GM19043 (cell line): Measurements from ENCODE around the gene CCZ1B.
A peak's percentile ranks its signal among the peaks of the same experiment; 100 is the strongest.
"Not testable (repeated sequence)": the region's sequence is repeated elsewhere in the genome, so short reads cannot be mapped to it uniquely, and the experiment has no call there.

Source experiments
- ATAC-seq: cut with Tn5 transposase; IDR thresholded peaks from one replicate; pipeline ENCODE4 v1.9.1; 2021; ENCODE audit warnings: low read depth; ENCODE audit not compliant: unreplicated experiment

CCZ1B gene

DNA sequence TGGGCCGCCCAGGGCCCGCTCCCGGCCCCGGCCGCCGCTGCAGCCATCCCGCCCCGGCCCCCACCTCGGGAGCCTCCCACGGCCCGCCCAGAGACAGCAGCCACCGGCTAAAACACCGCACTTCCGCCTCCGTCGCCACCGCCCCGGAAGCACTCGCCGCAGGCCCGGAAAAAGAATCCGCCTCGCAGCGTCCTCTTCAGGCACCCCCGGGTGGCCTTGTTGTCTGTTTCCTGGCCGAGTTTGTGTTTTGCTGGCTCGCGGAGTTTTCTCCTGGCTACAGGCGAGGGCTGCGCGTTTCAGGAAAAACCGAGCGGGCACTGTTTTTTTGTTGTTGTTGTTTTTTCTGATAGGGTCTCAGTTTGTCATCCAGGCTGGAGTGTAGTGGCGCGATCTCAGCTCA lies at the start of gene CCZ1B:
CCZ1B (minus strand) TSS at position 125 of the 400 bp plus-strand sequence; CDS start at position 47, 78 bp downstream.
- ATAC-seq, result peak; percentile 98

DNA sequence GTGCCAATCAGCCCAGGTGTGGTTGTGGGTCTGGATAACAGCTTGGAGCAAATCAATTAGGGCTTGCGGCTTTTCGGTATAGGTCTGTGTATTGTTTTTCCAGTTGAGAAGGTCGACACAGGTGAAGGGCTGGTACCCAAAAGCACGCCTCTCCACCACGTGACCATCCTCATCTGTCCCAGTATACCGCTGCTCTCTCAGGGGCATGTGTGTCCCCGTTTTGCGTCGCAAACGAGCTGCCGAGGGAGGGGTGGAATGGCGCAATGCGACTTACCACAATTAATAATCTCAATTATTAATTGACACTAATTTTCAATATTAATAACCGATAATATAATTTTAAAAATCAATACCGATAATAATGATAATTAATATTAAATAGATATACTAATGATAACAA lies 48.9 kb upstream of the CCZ1B start:
- ATAC-seq, result not testable (repeated sequence)

DNA sequence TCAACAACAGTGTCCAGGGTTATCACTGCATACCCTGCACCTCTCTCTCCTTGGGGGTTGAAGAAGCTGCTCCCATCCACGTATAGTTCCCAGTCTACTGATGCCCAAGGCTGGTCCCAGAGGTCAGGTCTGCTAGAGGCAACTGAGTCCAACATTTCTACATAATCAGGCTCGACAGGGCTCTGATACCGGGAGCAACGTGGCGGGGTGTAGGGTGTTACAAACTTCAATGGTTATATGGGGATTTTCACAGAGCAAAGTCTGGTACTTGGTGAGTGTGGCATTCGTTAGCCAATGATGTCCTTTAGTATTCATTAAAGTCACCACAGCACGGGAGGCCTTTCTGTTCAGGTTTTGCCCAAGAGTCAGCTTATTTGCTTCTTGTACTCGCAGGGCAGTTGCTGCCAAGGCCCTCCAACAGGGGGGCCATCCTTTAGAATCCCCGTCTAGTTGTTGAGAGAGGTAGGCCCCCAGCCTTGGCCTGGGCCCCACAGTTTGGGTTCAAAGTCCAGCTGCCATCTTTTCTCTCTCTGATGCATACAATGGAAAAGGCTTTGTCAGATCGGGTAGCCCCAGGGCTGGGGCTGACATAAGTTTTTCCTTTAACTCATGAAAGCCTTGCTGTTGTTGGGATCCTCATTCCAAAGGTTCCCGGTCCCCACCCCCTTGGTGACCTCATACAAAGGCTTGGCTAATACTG lies 46.3 kb upstream of the CCZ1B start:
- ATAC-seq, result not testable (repeated sequence)

DNA sequence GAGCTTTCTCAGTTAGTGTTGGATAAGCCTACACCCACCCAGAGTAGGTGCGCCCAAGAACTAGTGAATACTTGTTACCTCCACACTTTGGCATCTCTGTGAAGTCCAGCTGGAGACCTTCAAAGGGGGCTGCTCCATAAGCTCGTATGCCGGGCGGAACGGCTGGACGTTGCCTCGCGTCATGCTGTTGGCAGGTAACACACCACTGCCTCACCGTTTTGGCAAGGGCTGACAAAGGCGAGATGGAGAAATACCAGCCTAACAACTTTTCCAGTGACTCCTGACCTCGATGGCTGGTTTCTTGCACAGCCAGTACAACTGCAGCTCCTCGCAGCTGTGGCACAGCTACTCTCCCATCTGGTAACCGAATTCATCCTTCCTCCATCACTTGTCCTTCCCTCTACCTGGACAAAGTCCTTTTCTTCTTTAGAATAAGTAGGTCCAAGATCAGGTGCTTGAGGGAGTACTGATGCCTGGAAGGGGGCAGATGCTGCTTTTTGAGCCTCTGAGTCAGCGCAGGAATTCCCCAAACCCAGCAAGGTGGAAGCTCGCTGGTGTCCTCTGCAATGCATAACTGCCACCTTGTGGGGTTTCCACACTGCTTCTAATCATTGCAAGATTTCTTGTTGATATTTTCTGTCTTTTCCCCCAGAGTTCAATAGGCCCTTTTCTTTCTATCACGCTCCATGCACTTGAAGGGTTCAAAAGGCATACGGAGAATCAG lies 45.5 kb upstream of the CCZ1B start:
- ATAC-seq, result not testable (repeated sequence)

DNA sequence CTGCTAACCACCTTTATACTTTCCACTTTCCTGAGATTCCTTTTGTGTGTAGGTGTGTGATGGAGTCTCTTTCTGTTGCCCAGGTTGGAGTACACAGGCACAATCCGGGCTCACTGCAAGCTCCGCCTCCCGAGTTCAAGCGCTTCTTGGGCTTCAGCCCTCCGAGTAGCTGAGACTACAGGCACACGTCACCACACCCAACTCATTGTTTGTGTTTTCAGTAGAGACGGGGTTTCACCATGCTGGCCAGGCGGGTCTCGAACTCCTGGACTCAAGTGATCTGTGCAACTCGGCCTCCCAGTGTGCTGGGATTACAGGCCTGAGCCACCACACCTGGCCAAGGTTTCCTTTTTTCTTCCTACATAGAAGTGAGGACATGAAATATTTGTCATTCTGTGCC lies 38.7 kb upstream of the CCZ1B start:
- not testable (repeated sequence) for ATAC-seq

DNA sequence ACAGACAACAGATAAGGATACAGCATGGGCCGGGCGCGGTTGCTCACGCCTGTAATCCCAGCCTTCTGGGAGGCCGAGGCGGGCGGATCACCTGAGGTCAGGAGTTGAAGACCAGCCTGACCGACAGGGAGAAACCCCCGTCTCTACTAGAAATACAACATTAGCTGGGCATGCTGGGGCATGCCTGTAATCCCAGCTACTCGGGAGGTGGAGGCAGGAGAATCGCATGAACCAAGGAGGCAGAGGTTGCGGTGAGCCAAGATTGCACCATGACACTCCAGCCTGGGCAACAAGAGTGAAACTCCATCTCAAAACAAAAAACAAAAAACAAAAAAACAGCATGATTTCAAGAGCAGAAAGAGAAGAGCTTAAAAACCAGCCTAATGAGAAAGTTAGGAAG lies 38.1 kb upstream of the CCZ1B start:
- not testable (repeated sequence) for ATAC-seq

DNA sequence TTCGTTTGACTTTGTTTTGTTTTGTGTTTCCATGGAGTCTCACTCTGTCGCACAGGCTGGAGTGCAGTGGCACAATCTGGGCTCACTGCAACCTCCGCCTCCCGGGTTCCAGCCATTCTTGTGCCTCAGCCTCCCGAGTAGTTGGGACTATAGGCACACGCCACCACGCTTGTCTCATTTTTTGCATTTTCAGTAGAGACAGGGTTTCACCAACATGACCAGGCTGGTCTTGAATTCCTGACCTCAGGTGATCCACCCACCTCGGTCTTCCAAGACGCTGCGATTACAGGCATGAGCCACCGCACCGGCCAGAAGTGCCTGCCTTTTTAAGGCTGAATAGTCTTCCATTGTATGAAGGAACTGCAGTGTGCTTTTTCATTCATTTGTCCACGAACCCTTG lies 36.8 kb upstream of the CCZ1B start:
- ATAC-seq, result not testable (repeated sequence)

DNA sequence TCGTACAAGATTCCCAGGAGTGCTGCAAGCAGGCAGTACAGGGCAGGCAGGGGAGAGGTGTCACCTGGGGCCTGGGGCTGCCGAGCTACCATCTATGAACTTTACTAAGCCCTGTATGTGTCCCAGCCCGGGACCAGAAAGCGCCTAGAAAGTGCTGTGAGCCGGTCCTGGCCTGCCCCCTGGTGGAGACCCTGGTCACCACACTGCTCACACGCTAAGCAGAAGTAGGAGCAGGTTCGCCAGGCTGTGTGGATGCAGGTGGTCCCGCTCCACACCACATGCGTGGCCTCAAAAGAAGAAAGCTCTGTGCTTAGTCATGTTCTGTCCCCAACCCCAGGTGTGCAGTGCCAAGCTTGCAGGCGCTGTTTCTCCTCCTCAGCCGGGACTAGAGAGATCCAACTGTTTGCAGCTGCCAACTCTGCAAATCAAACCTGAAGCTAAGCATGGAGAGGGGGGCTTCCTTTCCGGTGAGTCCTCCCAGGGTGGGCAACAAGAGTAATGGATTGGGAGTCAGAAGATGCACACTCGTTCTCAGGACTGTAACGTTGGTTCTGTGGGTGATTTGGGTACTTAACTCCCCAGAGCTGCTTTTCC lies 31.7 kb upstream of the CCZ1B start:
- ATAC-seq, result not testable (repeated sequence)

DNA sequence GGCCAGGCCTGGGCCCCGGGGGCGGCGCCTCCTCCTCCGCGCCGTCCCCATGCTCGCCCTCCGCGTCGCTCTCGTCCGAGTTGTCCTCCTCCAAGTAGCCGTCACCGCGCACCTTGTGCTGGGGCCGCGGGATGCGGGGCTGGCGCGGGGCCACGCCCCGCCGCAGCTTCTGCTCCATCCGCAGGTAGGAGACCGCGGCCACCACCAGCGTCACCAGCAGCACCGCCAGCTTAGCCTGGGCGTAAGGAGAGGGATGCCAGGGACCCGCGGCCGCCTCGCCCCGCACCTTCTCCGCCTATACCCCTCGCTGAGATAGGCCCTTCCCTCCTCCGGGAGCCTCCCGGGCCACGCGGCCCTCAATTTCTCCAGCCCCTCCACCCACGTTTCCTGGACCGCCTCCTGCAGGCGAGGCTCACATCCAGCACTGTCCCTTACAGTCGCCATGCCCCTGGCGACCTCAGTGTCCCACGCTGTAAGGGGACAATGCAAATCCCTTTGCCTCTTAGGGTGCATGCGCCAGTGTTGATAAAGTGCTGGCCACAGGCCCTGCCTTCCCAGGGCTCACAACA lies 29.6 kb upstream of the CCZ1B start:
- not testable (repeated sequence) for ATAC-seq

DNA sequence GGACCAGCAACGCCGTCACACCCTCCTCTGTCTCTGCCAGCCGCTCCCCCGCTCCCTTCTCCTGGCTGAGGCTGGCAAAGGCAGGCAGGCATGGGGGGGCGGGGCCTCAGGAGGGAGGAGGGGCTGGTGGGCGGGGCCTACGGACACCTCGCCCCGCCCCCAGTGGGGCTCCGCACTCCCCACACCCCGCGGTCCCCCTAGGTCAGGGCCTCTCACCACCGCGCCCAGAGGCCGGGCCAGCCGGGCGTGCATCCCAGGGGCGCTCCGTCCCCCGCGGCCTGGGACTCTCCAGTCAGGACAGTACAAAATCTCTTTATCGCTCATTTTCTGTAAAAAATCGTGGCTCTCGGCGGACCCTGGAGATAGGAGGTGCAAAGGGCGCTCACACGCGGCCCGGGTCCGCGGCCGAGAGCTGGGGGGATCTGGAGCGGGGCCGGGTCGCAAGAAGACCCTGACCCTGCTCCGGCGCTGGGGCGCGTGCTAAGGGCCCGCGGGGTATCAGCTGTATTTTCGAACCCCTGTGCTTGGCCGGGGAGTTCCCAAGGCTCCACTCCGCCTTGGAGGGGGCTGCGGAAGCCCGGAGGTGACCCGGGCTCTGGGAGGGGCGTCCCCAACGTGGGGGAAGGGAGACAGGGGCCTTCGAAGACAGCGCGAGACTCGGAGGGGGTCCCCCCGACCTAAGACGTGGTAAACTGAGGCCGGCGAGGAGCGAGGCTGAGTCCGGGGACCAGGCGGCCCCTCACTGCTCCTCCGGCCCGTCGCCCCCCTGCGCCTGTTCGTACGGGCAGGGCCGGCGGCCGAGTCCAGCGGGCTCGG lies 28.9 kb upstream of the CCZ1B start:
- not testable (repeated sequence) for ATAC-seq

DNA sequence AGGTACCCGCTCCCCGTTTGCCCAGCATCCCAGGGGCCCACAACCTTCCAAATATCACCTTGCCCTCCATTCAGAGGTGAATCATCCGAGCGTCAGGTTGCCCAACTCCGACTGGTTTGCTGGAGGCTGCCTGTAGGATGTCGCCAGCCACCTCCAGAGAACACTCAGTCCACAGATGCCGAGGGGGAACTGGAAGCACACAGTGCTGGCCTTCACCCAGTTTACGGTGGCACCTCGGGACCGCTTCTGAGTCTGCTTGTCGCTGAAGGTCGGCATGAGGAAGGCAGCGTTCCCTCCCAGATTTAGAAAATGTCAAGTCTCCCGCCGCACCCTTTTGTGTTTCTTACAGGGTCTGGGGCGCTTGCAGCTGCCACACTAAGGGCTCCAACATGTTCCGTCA lies 27.6 kb upstream of the CCZ1B start:
- ATAC-seq, result not testable (repeated sequence)

DNA sequence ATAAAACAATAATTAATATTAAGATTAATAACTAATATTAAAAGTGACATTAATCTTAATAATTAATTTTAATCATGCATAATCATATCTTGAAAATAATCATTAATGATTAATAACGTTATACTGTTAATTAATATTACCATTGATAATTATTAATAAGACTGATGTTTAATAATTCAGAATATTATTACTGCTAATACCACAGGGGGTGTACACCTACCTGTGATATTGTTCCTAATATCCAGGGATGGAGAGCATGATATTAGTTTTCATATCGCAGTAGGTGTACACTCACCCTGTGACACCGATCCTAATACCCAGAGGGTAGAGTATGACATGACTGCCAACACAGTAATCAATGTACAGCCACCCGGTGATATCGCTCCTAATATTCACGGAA lies 23.1 kb upstream of the CCZ1B start:
- ATAC-seq, result not testable (repeated sequence)

DNA sequence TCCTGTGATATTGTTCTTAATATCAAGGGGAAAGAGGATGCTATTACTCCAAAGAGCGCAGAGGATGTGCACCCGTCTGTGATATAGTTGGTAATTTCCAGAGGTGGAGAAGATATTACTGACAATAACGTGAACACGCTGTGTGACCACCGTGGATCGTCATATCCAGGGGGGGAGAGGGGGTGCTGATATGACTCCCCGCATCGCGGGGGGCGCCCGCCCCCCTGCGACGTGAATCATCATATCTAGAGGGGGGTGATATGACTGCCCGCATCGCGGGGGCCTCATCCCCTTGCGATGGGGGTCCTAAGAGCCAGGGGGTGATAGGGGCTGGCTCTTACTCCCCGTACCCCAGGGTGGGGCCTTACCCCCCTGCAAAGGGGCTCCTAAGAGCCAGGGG lies 21.7 kb upstream of the CCZ1B start:
- ATAC-seq, result not testable (repeated sequence)

DNA sequence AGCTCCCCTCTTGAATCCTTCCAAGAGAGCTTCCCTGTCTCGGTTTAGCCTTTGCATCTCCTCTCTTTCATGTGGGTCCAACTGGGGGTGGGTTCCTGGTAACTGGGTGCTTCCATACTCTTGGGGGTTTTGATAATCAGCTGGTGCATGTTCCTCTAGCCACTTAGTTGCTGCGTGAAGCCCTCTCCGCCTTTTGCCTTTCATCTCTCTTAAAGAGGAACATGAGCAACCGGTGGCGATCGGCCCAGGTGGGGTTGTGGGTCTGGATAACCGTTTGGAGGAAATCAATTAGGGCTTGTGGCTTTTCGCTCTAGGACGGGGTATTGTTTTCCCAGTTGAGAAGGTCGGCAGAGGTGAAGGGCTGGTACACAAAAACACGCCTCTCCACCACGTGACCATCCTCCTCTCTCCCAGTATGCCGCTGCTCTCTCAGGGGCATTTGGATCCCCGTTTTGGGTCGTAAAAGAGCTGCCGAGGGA lies 19.9 kb upstream of the CCZ1B start:
- ATAC-seq, result not testable (repeated sequence)

DNA sequence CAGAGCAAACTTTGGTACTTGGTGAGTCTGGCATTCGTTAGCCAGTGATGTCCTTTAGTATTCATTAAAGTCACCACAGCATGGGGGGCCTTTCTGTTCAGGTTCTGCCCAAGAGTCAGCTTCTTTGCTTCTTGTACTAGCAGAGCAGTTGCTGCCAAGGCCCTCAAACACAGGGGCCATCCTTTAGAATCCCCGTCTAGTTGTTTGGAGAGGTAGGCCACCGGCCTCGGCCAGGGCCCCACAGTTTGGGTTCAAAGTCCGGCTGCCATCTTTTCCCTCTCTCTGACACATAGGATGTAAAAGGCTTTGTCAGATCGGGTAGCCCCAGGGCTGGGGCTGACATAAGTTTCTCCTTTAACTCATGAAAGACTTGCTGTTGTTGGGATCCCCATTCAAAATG lies 17.6 kb upstream of the CCZ1B start:
- not testable (repeated sequence) for ATAC-seq

DNA sequence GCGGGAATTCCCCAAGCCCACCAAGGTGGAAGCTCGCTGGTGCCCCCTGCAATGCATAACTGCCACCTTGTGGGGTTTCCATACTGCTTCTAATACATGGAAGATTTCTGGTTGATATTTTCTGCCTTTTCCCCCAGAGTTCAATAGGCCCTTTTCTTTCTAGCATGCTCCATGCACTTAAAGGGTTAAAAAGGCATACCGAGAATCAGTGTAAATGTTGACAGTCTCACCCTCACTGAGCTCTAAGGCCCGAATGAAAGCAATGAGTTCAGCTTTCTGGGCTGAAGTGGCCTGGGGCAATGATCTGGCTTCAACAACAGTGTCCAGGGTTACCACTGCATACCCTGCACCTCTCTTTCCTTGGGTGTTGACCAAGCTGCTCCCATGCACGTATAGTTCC lies 17.0 kb upstream of the CCZ1B start:
- ATAC-seq, result not testable (repeated sequence)

DNA sequence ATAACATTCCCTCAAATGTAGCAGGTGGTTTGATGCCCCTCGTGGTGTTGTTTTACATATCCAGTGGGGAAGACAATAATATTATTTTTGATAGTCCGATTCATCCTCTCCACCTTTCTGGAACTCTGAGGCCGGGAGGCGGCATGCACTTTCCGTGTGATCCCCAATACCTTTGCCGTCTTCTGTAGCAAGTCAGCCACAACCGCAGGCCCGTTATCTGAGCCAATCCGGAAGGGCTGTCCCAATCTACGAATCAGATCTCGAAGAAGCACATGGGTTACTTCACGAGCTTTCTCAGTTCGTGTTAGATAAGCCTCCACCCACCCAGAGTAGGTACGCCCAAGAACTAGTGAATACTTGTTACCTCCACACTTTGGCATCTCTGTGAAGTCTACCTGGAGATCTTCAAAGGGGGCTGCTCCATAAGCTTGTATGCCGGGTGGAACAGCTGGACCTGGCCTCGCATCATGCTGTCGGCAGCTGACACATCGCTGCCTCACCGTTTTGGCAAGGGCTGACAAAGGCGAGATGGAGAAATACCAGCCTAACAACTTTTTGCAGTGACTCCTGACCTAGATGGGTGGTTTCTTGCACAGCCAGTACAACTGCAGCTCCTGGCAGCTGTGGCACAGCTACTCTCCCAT lies 16.3 kb upstream of the CCZ1B start:
- not testable (repeated sequence) for ATAC-seq

DNA sequence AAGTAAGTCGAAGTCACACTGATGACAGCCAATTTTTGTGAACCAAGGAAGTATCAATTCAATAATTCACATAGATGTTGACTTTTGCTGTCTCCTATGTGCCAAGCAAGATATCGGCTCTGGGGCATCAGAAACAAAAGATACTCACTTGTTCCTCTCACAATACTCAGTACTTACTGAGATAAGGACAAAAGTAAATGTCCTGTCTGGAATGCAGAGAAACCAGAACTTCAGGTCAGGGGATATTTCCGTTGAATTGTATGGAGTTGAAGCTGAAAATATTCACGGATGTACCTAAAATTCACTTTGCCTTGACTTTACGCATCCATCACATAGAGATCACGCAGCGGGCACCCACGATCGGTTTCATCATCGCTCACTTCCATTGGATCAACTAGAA lies 11.0 kb upstream of the CCZ1B start:
- not testable (repeated sequence) for ATAC-seq

DNA sequence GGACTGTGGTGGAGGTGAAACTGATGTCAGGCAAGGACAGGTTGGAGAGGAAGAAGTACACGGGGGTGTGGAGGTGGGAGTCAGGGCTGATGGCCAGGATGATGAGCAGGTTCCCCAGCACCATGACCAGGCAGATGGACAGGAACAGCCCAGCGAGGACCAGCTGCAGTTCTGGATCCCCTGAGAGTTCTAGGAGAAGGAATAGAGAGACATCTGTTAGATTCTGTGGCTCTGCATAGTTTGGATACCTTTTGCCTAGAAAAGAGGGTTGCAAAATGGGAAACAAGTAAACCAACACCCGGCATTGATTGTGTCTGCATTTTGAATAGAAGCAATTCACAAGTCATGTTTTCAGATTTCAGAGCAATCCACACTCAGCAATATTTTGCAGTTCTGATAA lies 9.4 kb upstream of the CCZ1B start:
- ATAC-seq, result not testable (repeated sequence)

DNA sequence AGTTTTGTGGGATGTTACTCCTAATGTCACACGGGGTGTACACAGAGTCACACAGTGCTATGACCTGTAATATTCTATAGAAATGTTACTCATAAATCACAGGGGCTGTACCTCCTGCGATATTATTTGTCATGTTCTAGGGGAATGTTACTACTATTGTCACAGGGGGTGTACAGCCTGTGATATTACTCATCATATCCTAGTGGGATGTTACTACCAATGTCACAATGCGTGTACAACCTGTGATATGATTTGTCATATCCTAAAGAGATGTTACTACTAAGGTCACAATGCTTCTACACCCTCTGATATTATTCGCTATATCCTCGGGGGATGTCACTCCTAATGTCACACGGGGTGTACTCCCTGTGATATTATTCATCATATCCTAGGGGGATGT lies 7.6 kb upstream of the CCZ1B start:
- no peak for ATAC-seq
